GM19467 (cell line): ENCODE results near the gene NXPH4.

Experiments
- ATAC-seq: cut with Tn5 transposase; IDR thresholded peaks from one replicate; pipeline ENCODE4 v1.9.1; 2021; ENCODE audit warnings: mild to moderate bottlenecking, moderate library complexity; ENCODE audit not compliant: unreplicated experiment

The NXPH4 gene

DNA sequence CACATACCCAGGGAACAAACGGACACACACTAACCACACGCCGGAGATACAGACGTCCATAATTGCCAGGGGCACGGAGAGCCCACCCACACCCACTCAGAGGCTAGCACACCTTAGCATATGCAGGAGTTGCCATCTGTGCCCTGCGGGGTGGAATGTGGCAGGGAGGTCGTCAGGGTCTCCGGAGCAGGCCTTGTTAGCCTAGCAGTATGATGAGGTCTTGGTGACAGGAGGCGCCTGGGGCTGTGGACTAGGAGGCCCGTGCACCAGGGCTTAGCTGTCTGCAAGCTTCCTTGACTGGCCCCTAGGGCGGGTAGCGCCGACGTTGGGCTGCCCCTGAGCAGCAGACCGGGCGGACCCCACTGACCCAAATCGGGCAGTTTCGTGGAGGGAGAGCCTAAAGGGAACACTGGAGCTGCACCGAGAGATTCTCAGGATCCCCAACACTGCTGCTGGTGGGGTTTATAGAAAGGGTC lies 24.4 kb downstream of the NXPH4 start:
- ATAC-seq, result no peak

DNA sequence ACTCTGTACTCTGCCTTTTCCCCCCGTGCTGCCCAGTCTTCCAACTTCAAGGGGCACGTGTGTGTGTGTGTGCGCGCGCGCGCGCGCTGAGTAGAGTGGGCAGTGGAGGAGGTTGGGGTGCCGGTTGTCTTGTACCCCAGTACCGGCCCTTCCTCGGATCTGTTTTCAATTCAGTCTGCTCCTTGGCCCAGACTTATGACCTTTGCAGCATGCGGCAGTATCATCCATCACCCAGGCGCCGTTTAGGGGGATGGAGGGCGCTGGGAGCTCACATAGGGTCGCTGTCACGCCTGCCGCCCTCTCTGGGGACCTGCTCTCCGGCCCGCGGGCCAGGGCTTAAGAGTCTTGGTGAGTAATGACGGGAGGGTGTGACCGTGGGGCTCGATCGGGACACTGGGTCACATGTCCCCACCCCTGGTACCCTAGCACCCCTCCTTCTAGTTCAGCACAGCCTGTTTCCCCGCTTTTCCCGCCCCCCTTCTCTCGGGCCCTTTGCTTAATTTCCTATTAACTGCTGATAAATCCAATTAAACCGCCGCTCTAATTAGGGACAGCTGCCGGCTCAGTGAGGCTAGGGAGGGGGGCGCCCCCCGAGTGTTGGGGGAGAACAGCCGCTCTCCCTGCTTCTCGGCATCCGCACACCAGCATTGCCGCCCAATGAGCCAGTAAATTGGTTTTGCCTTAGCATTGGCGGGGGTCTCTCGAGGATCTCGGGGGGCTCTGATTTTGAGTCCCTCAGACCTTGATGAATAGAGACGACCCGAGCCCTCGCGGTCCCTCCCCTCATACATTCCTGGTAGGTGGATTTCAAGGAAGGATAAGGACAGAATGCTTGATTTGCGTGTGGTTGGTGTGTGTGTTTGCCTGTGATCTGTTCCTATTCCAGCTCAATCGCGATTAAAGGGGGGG lies 25.1 kb downstream of the NXPH4 start:
- no peak for ATAC-seq

- ATAC-seq, result no peak
Observed at GRCh38 chr12:57242329-57242690, 25.7 kb downstream of the NXPH4 start.

DNA sequence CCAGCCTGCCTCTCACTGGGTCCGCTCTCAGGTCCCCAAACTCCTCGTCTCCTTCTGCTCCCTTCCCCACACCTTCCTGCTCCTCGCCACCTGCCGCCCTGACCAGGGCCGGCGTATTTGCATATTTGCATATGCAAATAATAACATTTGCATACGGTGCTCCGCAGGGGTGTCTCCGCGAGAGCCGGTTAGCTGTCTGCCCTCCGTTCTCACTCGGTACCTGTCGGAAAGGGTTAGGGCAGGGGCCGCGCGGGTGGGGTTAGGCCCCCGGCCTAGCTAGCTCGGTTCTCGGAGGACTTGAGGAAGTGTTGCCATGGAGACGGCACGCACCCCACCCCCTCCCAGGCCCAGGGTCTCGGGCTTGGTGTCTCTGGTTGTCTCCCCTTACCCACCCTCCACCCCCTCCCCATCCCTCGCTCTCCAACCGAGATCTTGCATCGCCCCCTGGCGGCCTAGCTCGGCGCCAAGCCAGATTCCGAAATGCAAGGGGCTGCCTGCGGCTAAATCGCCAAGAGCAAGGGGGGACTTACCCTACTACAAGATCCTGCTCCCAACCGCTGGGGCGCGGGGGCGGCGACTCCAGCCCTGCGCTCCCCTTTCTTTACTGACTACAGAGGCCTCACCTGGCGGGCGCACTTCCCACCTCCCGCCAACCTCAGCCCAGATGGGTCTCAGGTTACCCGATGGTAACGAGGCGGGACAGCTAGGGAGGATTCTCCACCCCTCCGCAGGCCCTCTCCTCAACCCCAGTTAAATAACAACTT lies 26.3 kb downstream of the NXPH4 start:
- ATAC-seq, result peak; percentile 27

DNA sequence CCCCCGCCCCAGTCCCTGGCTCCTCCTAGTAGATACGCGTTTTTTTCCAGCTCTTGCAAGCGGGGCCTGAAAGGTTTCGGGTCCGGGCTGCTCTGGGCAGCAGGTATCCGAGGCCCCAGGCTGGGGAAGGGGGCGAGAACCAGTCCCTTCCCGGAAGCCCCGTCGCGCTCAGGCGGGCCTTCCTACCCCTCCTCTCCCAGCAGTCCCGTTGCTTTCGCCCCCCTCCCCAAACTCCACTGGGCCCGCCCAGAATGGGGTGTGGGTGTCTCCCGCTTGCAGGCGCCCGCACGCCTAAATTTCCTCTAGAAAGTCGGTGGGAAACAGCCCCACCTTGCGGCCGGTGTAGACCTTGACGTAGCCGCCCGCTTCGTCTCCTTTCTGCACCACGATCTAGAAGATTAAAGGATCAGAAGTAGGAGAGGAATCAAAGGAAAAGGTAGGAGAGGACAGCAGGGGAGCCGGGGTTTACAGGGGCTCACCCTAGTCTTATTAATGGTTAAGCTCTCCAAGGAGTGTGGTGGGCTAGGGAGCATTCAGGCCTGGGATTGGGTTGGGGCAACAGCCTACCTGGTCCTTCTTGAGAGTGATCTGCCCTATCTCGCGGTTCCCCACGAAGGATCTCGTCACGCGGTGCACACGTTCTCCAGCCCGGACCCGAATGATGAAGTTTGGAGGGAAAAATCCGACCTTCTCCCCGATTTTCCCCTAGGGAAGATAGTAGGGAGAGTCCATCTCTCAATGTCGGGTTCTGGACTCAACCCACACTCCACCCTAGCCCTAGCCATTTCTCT lies 27.1 kb downstream of the NXPH4 start:
- ATAC-seq, result no peak

GRCh38 chr12:57244312-57244696 lies 27.7 kb downstream of the NXPH4 start:
- no peak for ATAC-seq

- ATAC-seq, result no peak
Observed at GRCh38 chr12:57247041-57247440, 30.4 kb downstream of the NXPH4 start.

DNA sequence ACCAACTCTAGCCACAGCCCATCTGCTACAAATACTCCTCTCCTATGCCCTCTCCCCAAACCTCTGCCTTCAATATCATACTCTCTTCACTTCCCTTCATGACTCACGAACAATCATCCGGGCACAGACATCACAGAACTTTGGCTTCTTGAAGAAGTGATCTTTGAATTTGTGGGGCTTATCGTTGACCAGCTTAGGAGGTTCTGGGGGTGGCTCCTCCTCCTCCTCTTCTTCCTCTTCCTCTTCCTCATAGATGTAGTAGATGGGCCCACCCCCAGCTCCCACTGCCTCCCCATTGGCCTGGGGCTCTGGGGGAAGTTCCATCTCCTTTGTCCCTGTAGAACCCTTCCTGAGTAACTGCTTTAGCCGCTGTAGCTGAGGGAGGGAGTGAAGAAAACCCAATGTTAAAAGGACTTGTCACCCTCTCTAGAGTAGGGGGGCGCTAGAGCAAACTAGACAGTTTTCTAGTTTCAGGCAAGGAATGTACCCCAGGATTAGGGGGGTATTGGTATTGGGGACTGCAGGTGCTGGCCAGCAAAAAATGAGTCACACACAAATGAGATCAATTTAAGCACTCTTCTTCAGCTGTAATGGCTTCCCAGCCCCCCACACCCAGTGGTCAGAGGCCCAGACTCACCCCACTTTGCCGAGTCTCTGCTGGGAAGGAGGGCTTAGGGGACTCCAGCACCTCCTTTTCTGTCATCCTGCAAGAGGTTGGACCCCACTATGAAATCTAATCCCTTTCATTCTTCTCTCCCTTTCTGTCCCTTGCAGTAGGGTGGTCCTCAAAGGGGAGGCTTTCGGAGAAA lies 32.5 kb downstream of the NXPH4 start:
- ATAC-seq, result no peak

DNA sequence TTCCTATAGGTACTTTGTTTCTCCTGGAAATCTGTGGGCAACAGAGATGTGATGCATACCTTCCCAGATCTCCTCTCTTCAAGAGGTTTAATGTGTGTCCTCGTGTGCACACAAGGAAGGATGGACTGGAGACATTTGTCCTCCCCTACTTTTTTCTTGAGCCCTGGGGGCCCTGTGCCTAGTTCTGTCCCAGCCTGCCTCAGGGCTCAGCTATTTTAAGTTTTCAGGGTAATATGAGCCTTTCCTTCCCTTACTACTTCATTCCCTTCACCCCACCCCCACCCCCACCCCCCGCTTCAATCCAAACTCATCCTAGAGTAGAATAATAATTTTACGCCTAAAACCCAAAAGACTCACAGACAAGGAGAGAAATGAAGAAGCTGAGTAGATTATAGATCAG lies 33.9 kb downstream of the NXPH4 start:
- no peak for ATAC-seq

GRCh38 chr12:57250956-57251355 lies 34.4 kb downstream of the NXPH4 start, which contains the start of gene STAC3:
STAC3 (minus strand) TSS chr12:57251187; CDS start chr12:57249636, 1,551 bp downstream.
- no peak for ATAC-seq

DNA sequence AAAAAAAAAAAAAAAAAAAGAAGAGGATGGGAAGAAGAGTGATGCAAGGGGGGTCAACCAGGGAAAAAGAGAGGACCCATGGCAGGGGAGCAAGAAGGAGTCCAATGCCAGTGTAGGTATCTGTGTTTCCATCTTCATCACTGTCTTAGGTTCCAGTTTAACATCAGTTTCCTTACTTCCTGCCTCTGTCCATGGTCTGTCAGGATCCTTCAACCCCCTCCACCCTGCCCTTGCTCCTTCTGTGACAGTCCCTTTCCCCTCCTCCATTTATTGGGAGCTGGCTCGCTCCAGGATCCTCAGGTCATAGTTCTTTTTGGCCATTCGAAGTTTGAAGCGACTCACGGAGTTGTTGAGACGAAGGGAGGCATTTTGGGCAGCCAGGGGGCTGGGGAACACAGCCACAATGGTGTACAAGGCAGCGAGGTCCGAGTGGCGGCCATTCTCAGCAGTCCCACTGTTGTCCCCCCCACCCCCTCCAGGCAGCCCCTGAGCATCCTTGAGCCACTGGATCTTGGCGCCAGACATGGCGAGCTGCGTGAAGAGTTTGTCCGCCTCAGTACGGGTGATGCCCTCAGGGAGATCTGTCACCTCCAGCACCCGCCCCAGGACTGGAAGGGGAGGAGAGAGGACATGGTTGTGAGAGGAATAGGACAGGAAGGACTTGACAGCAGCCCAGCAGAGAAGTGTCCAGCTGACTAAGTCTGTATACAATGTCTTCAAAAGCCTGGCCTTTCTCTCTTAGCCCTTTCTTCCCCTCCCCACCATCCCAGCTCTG lies 38.1 kb downstream of the NXPH4 start:
- ATAC-seq, result no peak

- no peak for ATAC-seq
Observed at GRCh38 chr12:57255916-57256315, 39.3 kb downstream of the NXPH4 start.

GRCh38 chr12:57258977-57259970 lies 42.7 kb downstream of the NXPH4 start:
- ATAC-seq, result no peak

GRCh38 chr12:57260366-57260765 lies 43.8 kb downstream of the NXPH4 start:
- ATAC-seq, result no peak

DNA sequence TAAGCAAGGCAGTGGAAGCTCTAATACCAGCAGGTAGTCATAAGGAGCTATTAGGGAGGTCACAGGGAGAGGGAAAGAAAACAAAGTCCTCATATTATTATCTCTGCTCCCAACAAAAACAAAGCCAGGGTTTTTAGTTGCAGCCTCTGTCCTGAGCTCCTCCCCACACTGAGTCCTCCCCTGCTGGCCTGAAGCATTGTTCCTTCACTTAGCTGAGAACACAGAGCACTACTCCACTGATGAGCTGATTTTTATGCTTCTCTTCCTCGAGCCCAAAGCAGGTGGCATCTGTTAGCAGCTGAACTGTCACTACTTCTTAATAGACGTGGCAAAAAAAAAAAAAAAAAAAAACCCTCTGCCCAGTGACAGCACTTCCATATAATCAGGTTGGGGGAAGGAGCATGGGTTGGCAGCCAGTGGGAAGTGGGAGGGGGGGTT lies 44.9 kb downstream of the NXPH4 start:
- ATAC-seq, result no peak

GRCh38 chr12:57262126-57262822 lies 45.7 kb downstream of the NXPH4 start:
- ATAC-seq, result no peak

GRCh38 chr12:57263096-57263495 lies 46.5 kb downstream of the NXPH4 start:
- no peak for ATAC-seq

DNA sequence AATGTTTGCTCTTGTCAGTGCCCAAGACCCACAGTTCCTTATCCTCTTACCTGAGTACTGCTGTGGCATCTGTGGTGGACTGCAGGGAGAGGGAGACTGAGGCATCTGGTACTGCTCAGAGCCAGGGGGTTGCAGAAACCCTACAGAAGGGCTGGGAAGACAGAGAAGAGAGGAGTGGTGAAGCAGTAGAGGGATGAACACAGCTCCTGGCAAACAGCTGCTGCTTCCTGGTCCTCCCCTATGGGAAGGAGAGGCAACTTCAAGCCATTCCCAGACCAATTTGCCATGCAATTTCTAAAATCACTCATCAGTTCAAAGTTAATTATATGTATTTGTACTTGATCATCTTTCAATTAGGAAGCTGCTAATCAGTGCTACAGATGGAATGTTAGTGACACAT lies 50.1 kb downstream of the NXPH4 start:
- no peak for ATAC-seq
